RWPE1 (cell line): Measurements from ENCODE around the gene CNTNAP1.

Source experiments
- CTCF ChIA-PET: fragments of 350-600 bp; sonication (Branson Sonifier 250); formaldehyde crosslinking; extraction: SDS; loops from one replicate; lab custom pipeline; 2021; lab: Yijun Ruan, JAX
- POLR2A ChIA-PET: fragments of 400-600 bp; formaldehyde crosslinking; extraction: SDS; loops from one replicate; lab custom pipeline; 2020; ENCODE audit warnings: antibody characterized with exemption; ENCODE audit not compliant: low non-redundant PET; lab: Yijun Ruan, JAX
- DNase-seq: peaks from one replicate; pipeline ENCODE4 v3.0.0; 2012; ENCODE audit warnings: low spot score
- H3K27ac ChIP-seq: fragments of 450-650 bp; 2 replicates; pipeline ENCODE4 v1.5.1; 2017
- CTCF ChIP-seq: fragments of 450-650 bp; conservative IDR thresholded peaks from 2 replicates; pipeline ENCODE4 v1.5.1; 2017; ENCODE audit warnings: low read depth, mild to moderate bottlenecking

The CNTNAP1 gene

GRCh38 chr17:42700586-42701289 is 18.4 kb downstream of the CNTNAP1 start:
- H3K27ac ChIP-seq, result no peak overlapping the region; the same call in 1 of the 2 replicates
- ChIA-PET POLR2A (no interaction called here), CTCF (interaction anchor here (0.6 kb wide), 1 partner anchor 123 kb away, joined by 3 read pairs; the partner anchor contains the start of gene BECN1)
- TF ChIP-seq CTCF, result no peak
- no peak for DNase-seq

- CTCF ChIA-PET, result no interaction called here
- POLR2A ChIA-PET, result no interaction called here
- no peak for TF ChIP-seq CTCF
- no peak overlapping the region; the same call in 1 of the 2 replicates for H3K27ac ChIP-seq
- DNase-seq, result no peak
Measured at GRCh38 chr17:42702446-42702845, 20.1 kb downstream of the CNTNAP1 start.

GRCh38 chr17:42704490-42704836 is 22.1 kb downstream of the CNTNAP1 start:
- ChIA-PET CTCF (interaction anchor here (0.7 kb wide), 1 partner anchor 150 kb away, joined by 3 read pairs; no protein-coding TSS in a partner anchor), POLR2A (no interaction called here)
- TF ChIP-seq CTCF, result no peak
- no peak for DNase-seq
- H3K27ac ChIP-seq, result no peak overlapping the region

GRCh38 chr17:42704837-42705494 is 22.6 kb downstream of the CNTNAP1 start:
- no peak for DNase-seq
- ChIA-PET CTCF (no interaction called here), POLR2A (no interaction called here)
- no peak for TF ChIP-seq CTCF
- no peak overlapping the region for H3K27ac ChIP-seq

GRCh38 chr17:42706732-42707131 is 24.4 kb downstream of the CNTNAP1 start:
- TF ChIP-seq CTCF, result no peak
- no peak overlapping the region for H3K27ac ChIP-seq
- POLR2A ChIA-PET, result interaction anchor here (0.6 kb wide), 1 partner anchor 32 kb away, joined by 4 read pairs; no protein-coding TSS in a partner anchor
- DNase-seq, result no peak
- CTCF ChIA-PET, result interaction anchor here (0.6 to 0.7 kb wide), 2 partner anchors 26 to 128 kb away, joined by 3 to 4 read pairs; no protein-coding TSS in a partner anchor

GRCh38 chr17:42708588-42708987 is 26.3 kb downstream of the CNTNAP1 start:
- TF ChIP-seq CTCF, result no peak
- no peak overlapping the region for H3K27ac ChIP-seq
- ChIA-PET CTCF (interaction anchor here (0.6 kb wide), 1 partner anchor 54 kb away, joined by 3 read pairs; no protein-coding TSS in a partner anchor), POLR2A (interaction anchor here (0.7 kb wide), 1 partner anchor 10 kb away, joined by 4 read pairs; no protein-coding TSS in a partner anchor)
- DNase-seq, result no peak
